Measurements from ENCODE around the gene RMND5B.

Gene RMND5B

DNA sequence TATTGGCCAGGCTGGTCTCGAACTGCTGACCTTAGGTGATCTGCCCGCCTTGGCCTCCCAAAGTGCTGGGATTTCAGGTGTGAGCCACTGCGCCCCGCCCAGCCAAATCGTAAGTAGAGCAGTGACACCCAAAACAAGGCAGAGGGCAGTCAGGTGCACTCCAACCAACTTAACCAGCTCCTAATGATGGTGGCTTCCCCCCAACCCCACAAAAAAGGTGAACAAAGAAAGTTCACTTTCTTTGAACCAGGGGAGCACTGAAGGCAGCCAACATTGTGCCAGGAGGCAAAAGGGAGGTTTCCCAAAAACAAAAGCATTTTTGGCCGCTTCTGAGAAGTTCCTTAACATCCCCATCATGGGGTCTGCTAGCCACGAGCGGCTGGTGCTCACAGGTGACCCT lies 46.8 kb downstream of the RMND5B start:
- Histone ChIP-seq H3K9me3 (ENCODE audit: insufficient read depth, low read length) (no peaks in the 10 kb centered on the region), H3K36me3 (ENCODE audit: insufficient read depth, insufficient read length, low read length) (no peaks in the 10 kb centered on the region), H3K4me3 (ENCODE audit: insufficient read length, low read depth) (no peak overlapping the region), H3K9ac (ENCODE audit: insufficient read length, low read depth) (no peak overlapping the region), H3K27me3 (ENCODE audit: insufficient read depth, insufficient read length) (no peaks in the 10 kb centered on the region), H3K4me1 (ENCODE audit: insufficient read depth, insufficient read length) (peaks cover 4% of the 10 kb centered on the region)
- DNase-seq (ENCODE audit: low read depth, low spot score): no peak
- TF ChIP-seq ZNF274 (IDR thresholded peaks at IDR 0.05; ENCODE audit: low read depth, low read length) (no peak), SUZ12 (IDR thresholded peaks at IDR 0.05; ENCODE audit: extremely low read depth, insufficient read depth, insufficient read length) (no peak), YY1 (IDR thresholded peaks at IDR 0.05; ENCODE audit: insufficient read depth, insufficient read length) (no peak)

DNA sequence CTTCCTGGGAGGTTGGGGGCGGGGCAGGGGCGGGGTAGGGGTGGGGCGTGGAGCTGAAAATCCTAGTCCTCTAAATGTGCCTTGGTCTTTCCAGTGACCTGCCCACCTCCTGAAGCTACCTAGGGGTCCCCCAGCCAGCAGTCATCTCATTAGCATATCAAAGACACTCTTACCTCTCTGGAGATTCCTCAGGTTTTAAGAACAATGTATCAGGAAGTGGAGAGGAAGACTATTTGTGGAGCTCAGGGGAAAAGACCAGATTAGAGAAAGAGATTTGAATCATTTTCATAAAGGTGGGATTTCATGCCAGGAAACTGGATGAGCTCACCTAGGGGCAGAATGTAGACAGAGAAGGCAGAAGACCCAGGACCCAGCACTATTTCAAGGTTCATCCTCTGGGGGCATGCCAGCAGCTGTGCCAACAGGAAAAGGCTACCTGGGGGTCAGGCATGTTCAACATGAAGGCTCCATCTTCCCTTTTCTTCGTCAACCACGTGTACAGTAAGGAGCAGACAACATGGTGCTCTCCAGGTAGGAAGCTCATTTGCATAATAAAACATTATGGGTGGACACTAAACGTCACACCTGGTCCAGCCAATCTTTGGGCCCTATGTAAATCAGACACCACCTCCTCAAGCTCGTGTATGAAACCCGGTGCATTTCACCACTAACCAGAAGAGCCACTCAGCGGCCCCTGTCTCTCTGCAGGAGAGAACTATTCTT lies 49.5 kb downstream of the RMND5B start:
- DNase-seq (ENCODE audit: low read depth, low spot score): peak; percentile 61
- Histone ChIP-seq H3K27me3 (ENCODE audit: insufficient read depth, insufficient read length) (no peaks in the 10 kb centered on the region), H3K9me3 (ENCODE audit: insufficient read depth, low read length) (no peaks in the 10 kb centered on the region), H3K4me3 (ENCODE audit: insufficient read length, low read depth) (no peak overlapping the region), H3K4me1 (ENCODE audit: insufficient read depth, insufficient read length) (peaks cover 4% of the 10 kb centered on the region), H3K36me3 (ENCODE audit: insufficient read depth, insufficient read length, low read length) (no peaks in the 10 kb centered on the region), H3K9ac (ENCODE audit: insufficient read length, low read depth) (peak overlapping the region; percentile 36)
- TF ChIP-seq SUZ12 (IDR thresholded peaks at IDR 0.05; ENCODE audit: extremely low read depth, insufficient read depth, insufficient read length): no peak
- no peak for TF ChIP-seq YY1 (IDR thresholded peaks at IDR 0.05; ENCODE audit: insufficient read depth, insufficient read length)
- no peak for TF ChIP-seq ZNF274 (IDR thresholded peaks at IDR 0.05; ENCODE audit: low read depth, low read length)

DNA sequence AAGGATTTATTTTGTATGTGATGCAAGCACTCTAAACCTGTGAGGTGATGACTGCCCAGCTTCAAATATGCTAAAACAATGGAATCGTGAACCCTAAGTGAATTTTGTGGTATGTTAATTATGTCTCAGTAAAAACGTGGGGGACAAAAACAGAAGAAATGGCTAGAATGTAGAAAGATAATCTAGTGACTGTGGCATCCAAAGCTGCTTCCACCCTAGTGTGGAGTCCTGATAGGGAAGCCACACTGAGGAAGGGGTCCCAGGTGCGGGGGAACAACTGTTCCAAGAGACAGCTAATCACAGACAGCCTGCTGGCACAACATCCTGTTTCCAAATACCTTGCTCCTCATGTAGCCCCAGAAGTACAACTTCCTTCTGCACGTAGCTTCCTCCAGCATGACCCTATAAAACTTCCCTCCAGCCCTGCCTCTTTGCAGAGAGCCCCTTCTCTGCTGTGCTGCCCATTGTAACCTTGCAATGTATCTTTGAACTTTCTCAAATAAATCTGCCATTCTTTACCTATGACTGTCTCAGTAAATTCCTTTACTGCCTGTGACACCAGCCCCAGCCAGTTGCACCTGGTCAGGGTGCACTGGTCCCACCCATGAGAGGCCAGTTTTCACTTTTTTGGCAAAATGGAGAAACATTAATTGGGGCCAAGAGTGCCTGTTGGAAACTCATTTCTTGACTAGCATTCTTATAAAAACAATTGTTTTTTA lies 51.5 kb downstream of the RMND5B start:
- no peak overlapping the region for H3K9ac ChIP-seq (ENCODE audit: insufficient read length, low read depth)
- no peak overlapping the region for H3K4me3 ChIP-seq (ENCODE audit: insufficient read length, low read depth)
- no peak for DNase-seq (ENCODE audit: low read depth, low spot score)
- no peaks in the 10 kb centered on the region for H3K36me3 ChIP-seq (ENCODE audit: insufficient read depth, insufficient read length, low read length)
- no peaks in the 10 kb centered on the region for H3K9me3 ChIP-seq (ENCODE audit: insufficient read depth, low read length)
- TF ChIP-seq SUZ12 (IDR thresholded peaks at IDR 0.05; ENCODE audit: extremely low read depth, insufficient read depth, insufficient read length): no peak
- no peak for TF ChIP-seq YY1 (IDR thresholded peaks at IDR 0.05; ENCODE audit: insufficient read depth, insufficient read length)
- TF ChIP-seq ZNF274 (IDR thresholded peaks at IDR 0.05; ENCODE audit: low read depth, low read length): no peak
- H3K4me1 ChIP-seq (ENCODE audit: insufficient read depth, insufficient read length): peaks cover 4% of the 10 kb centered on the region
- H3K27me3 ChIP-seq (ENCODE audit: insufficient read depth, insufficient read length): no peaks in the 10 kb centered on the region

DNA sequence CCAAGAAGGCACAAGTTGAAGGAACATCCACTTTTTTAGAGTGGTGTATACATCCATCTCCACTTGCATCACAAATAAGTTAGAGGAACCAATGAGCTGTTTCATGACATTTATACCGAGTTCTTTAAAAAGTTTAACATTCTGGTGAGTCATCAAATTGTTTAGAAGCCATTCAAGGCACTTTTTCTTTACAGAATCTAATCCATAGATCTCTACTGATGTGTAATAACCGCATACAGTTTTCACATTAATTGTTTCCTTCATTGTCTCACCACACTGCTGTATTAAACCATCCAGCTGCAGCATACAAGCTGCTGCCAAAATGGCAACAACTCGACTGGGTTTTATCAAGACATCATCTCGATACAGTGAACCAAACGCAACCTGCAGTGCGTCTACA lies 55.6 kb downstream of the RMND5B start:
- Histone ChIP-seq H3K36me3 (ENCODE audit: insufficient read depth, insufficient read length, low read length) (no peaks in the 10 kb centered on the region), H3K9me3 (ENCODE audit: insufficient read depth, low read length) (no peaks in the 10 kb centered on the region), H3K4me3 (ENCODE audit: insufficient read length, low read depth) (no peak overlapping the region), H3K4me1 (ENCODE audit: insufficient read depth, insufficient read length) (peaks cover 4% of the 10 kb centered on the region), H3K27me3 (ENCODE audit: insufficient read depth, insufficient read length) (no peaks in the 10 kb centered on the region), H3K9ac (ENCODE audit: insufficient read length, low read depth) (no peak overlapping the region)
- DNase-seq (ENCODE audit: low read depth, low spot score): no peak
- TF ChIP-seq YY1 (IDR thresholded peaks at IDR 0.05; ENCODE audit: insufficient read depth, insufficient read length): no peak
- TF ChIP-seq SUZ12 (IDR thresholded peaks at IDR 0.05; ENCODE audit: extremely low read depth, insufficient read depth, insufficient read length): no peak
- no peak for TF ChIP-seq ZNF274 (IDR thresholded peaks at IDR 0.05; ENCODE audit: low read depth, low read length)

DNA sequence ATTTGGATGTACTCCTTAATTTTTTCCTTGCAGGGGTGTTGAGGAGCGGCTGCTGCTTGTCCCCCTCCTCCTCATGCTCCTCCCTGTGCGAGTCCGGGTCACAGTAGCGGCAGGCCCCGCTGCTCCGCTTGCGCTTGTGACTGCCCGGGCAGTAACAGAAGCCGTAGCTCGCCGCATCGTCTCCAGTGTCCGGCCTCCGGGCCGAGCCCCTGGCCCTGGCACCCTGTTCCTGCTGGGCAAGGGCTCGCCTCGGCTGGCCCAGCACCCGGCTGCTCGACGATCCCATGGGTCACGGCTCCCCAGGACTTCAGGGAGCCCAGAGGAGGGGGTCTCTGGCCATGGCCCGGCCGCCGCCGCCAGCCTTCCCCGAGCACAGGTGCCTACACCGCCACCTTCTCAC lies 56.2 kb downstream of the RMND5B start, which contains the start of gene GMCL2:
Gene GMCL2 (minus strand): TSS at position 358 of the 400 bp plus-strand sequence. CDS start 72 bp downstream, at position 286.
- TF ChIP-seq SUZ12 (IDR thresholded peaks at IDR 0.05; ENCODE audit: extremely low read depth, insufficient read depth, insufficient read length) (no peak), ZNF274 (IDR thresholded peaks at IDR 0.05; ENCODE audit: low read depth, low read length) (no peak), YY1 (IDR thresholded peaks at IDR 0.05; ENCODE audit: insufficient read depth, insufficient read length) (no peak)
- H3K27me3 ChIP-seq (ENCODE audit: insufficient read depth, insufficient read length): no peaks in the 10 kb centered on the region
- DNase-seq (ENCODE audit: low read depth, low spot score): no peak
- H3K9ac ChIP-seq (ENCODE audit: insufficient read length, low read depth): no peak within 1 kb of the TSS
- H3K4me1 ChIP-seq (ENCODE audit: insufficient read depth, insufficient read length): peaks cover 4% of the 10 kb centered on the region
- no peaks in the 10 kb centered on the region for H3K36me3 ChIP-seq (ENCODE audit: insufficient read depth, insufficient read length, low read length)
- H3K9me3 ChIP-seq (ENCODE audit: insufficient read depth, low read length): no peaks in the 10 kb centered on the region
- H3K4me3 ChIP-seq (ENCODE audit: insufficient read length, low read depth): no peak within 1 kb of the TSS

DNA sequence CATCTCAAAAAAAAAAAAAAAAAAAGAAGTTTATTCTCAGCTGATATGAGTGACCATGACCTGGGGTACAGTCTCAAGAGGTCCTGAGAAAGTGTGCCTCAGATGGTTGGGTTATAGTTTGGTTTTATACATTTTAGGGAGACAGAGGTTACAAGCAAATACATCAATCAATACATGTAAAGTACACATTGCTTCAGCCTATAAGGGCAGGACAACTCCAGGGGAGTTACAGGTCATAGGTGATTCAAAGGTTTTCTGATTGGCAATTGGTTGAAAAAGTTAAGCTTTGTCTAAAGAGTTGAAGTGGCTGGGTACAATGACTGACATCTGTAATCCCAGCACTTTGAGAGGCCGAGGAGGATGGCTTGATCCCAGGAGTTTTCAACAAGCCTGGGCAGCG lies 58.6 kb downstream of the RMND5B start:
- Histone ChIP-seq H3K4me1 (ENCODE audit: insufficient read depth, insufficient read length) (peaks cover 4% of the 10 kb centered on the region), H3K4me3 (ENCODE audit: insufficient read length, low read depth) (no peak overlapping the region), H3K36me3 (ENCODE audit: insufficient read depth, insufficient read length, low read length) (no peaks in the 10 kb centered on the region), H3K9ac (ENCODE audit: insufficient read length, low read depth) (no peak overlapping the region), H3K27me3 (ENCODE audit: insufficient read depth, insufficient read length) (no peaks in the 10 kb centered on the region), H3K9me3 (ENCODE audit: insufficient read depth, low read length) (no peaks in the 10 kb centered on the region; the same call in 1 of the 2 replicates)
- no peak for DNase-seq (ENCODE audit: low read depth, low spot score)
- TF ChIP-seq YY1 (IDR thresholded peaks at IDR 0.05; ENCODE audit: insufficient read depth, insufficient read length) (no peak), SUZ12 (IDR thresholded peaks at IDR 0.05; ENCODE audit: extremely low read depth, insufficient read depth, insufficient read length) (no peak), ZNF274 (IDR thresholded peaks at IDR 0.05; ENCODE audit: low read depth, low read length) (no peak)

DNA sequence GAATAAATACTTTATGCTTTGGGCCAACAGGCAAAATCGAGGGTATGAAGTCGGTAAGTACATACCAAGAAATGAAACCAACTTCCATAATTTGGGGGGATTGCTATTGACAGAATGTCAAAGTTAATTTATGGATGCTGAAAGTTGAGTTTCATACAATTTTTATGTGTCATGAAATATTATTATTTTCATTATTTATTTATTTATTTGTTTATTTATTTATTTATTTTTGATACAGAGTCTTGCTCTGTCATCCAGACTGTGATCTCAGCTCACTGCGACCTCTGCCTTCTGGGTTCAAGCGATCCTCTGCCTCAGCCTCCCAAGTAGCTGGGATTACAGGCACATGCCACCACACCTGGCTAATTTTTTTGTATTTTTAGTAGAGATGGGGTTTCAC lies 60.8 kb downstream of the RMND5B start:
- no peaks in the 10 kb centered on the region for H3K27me3 ChIP-seq (ENCODE audit: insufficient read depth, insufficient read length)
- no peak for TF ChIP-seq YY1 (IDR thresholded peaks at IDR 0.05; ENCODE audit: insufficient read depth, insufficient read length)
- no peak for TF ChIP-seq ZNF274 (IDR thresholded peaks at IDR 0.05; ENCODE audit: low read depth, low read length)
- TF ChIP-seq SUZ12 (IDR thresholded peaks at IDR 0.05; ENCODE audit: extremely low read depth, insufficient read depth, insufficient read length): no peak

More for the DNA sequence above, 60.8 kb downstream of the RMND5B start:
- peaks cover 6% of the 10 kb centered on the region for H3K4me1 ChIP-seq (ENCODE audit: insufficient read depth, insufficient read length)
- DNase-seq (ENCODE audit: low read depth, low spot score): no peak
- no peak overlapping the region for H3K4me3 ChIP-seq (ENCODE audit: insufficient read length, low read depth)
- no peaks in the 10 kb centered on the region for H3K36me3 ChIP-seq (ENCODE audit: insufficient read depth, insufficient read length, low read length)
- H3K9me3 ChIP-seq (ENCODE audit: insufficient read depth, low read length): no peaks in the 10 kb centered on the region; the same call in 1 of the 2 replicates
- H3K9ac ChIP-seq (ENCODE audit: insufficient read length, low read depth): no peak overlapping the region
